H9 (cell line): Measurements from ENCODE around the gene SIGLEC14. TPM values are rescaled to one million over a fixed set of nuclear protein-coding genes. Genes with fewer than 3 reads are reported as not detected.

Experiments
- DNase-seq: peaks from one replicate; pipeline ENCODE4 v3.0.0-alpha.2; 2017
- H2AFZ ChIP-seq: one replicate; pipeline ENCODE4 v1.6.1; 2013; ENCODE audit warnings: mild to moderate bottlenecking, low read length, control low read depth, moderate library complexity
- H2AK5ac ChIP-seq: 2 replicates; pipeline ENCODE4 v1.6.1; 2013; ENCODE audit warnings: low read length, control low read depth, mixed read lengths; ENCODE audit not compliant: insufficient read length
- H2BK120ac ChIP-seq: one replicate; pipeline ENCODE4 v1.6.1; 2013; ENCODE audit warnings: low read depth, mild to moderate bottlenecking, low read length, control low read depth, inconsistent platforms; ENCODE audit not compliant: poor library complexity, severe bottlenecking
- H2BK12ac ChIP-seq: 2 replicates; pipeline ENCODE4 v1.6.1; 2013; ENCODE audit warnings: low read length, control low read depth, mixed read lengths, low read depth; ENCODE audit not compliant: insufficient read length
- H2BK15ac ChIP-seq: 2 replicates; pipeline ENCODE4 v1.6.1; 2013; ENCODE audit warnings: low read depth, low read length, control low read depth
- H2BK20ac ChIP-seq: one replicate; pipeline ENCODE4 v1.6.1; 2013; ENCODE audit warnings: low read depth, mild to moderate bottlenecking, low read length, control low read depth, inconsistent platforms; ENCODE audit not compliant: poor library complexity, severe bottlenecking
- H2BK5ac ChIP-seq: 2 replicates; pipeline ENCODE4 v1.6.1; 2013; ENCODE audit warnings: low read length, control low read depth, mixed read lengths; ENCODE audit not compliant: insufficient read length
- H3K14ac ChIP-seq: 2 replicates; pipeline ENCODE4 v1.6.1; 2013; ENCODE audit warnings: low read length, control low read depth; ENCODE audit not compliant: insufficient read depth
- H3K18ac ChIP-seq: 2 replicates; pipeline ENCODE4 v1.6.1; 2013; ENCODE audit warnings: low read depth, mild to moderate bottlenecking, mixed read lengths, low read length, control low read depth; ENCODE audit not compliant: insufficient read length
- H3K23ac ChIP-seq: 2 replicates; pipeline ENCODE4 v1.6.1; 2013; ENCODE audit warnings: low read length, control low read depth, mixed read lengths, low read depth; ENCODE audit not compliant: insufficient read length
- H3K23me2 ChIP-seq: 2 replicates; pipeline ENCODE4 v1.6.1; 2013; ENCODE audit warnings: low read depth, mild to moderate bottlenecking, mixed read lengths, low read length, control low read depth; ENCODE audit not compliant: insufficient read length, poor library complexity, severe bottlenecking
- H3K27ac ChIP-seq: 2 replicates; pipeline ENCODE4 v1.5.1; 2013; ENCODE audit warnings: low read length, control low read depth, mixed read lengths, low read depth; ENCODE audit not compliant: insufficient read length
- H3K27me3 ChIP-seq: 2 replicates; pipeline ENCODE4 v1.6.1; 2013; ENCODE audit warnings: low read length, control low read depth, inconsistent platforms; ENCODE audit not compliant: insufficient read depth
- H3K4ac ChIP-seq: 2 replicates; pipeline ENCODE4 v1.6.1; 2013; ENCODE audit warnings: low read depth, mild to moderate bottlenecking, control low read depth, inconsistent platforms, low read length, moderate library complexity
- H3K4me1 ChIP-seq: 2 replicates; pipeline ENCODE4 v1.6.1; 2013; ENCODE audit warnings: low read length, control low read depth, inconsistent platforms; ENCODE audit not compliant: insufficient read depth
- H3K4me2 ChIP-seq: 2 replicates; pipeline ENCODE4 v1.6.1; 2013; ENCODE audit warnings: low read length, control low read depth, mixed read lengths; ENCODE audit not compliant: insufficient read length, insufficient read depth
- H3K56ac ChIP-seq: 2 replicates; pipeline ENCODE4 v1.6.1; 2013; ENCODE audit warnings: low read depth, mild to moderate bottlenecking, mixed read lengths, low read length, control low read depth; ENCODE audit not compliant: insufficient read length
- H3K79me1 ChIP-seq: 2 replicates; pipeline ENCODE4 v1.6.1; 2013; ENCODE audit warnings: low read depth, mild to moderate bottlenecking, moderate library complexity, low read length, control low read depth, inconsistent platforms; ENCODE audit not compliant: insufficient read depth, poor library complexity, severe bottlenecking
- H3K79me2 ChIP-seq: 2 replicates; pipeline ENCODE4 v1.6.1; 2013; ENCODE audit warnings: low read length, control low read depth, inconsistent platforms; ENCODE audit not compliant: insufficient read depth
- H3K9ac ChIP-seq: 2 replicates; pipeline ENCODE4 v1.6.1; 2013; ENCODE audit warnings: low read length, control low read depth, mixed read lengths; ENCODE audit not compliant: insufficient read length; ENCODE audit errors: extremely low read depth
- H3K9me3 ChIP-seq: one replicate; pipeline ENCODE4 v1.6.1; 2013; ENCODE audit warnings: low read depth, low read length, inconsistent platforms; ENCODE audit not compliant: control insufficient read depth
- H3T11ph ChIP-seq: one replicate; pipeline ENCODE4 v1.6.1; 2013; ENCODE audit warnings: mild to moderate bottlenecking, low read length, control low read depth, inconsistent platforms
- H4K20me1 ChIP-seq: one replicate; pipeline ENCODE4 v1.6.1; 2013; ENCODE audit not compliant: control insufficient read depth, insufficient read length, insufficient read depth
- H4K5ac ChIP-seq: 2 replicates; pipeline ENCODE4 v1.6.1; 2013; ENCODE audit warnings: low read depth, mild to moderate bottlenecking, mixed read lengths, low read length, control low read depth; ENCODE audit not compliant: insufficient read length
- H4K8ac ChIP-seq: replicated peaks from 2 replicates; pipeline ENCODE4 v1.6.1; 2013; ENCODE audit warnings: low read length, control low read depth, mixed read lengths, low read depth; ENCODE audit not compliant: insufficient read length
- H4K91ac ChIP-seq: 2 replicates; pipeline ENCODE4 v1.6.1; 2013; ENCODE audit warnings: low read depth, mild to moderate bottlenecking, moderate library complexity, mixed read lengths, low read length, control low read depth; ENCODE audit not compliant: insufficient read length
- H3K27ac Mint-ChIP-seq, 3 experiments: 2 replicates in 2 of 3; 3 replicates in 1 of 3; pipeline ENCODE4 v1.8.0; 2020 to 2021; ENCODE audit warnings: mixed read lengths in 3 of 3, mild to moderate bottlenecking in 1 of 3, moderate library complexity in 1 of 3
- H3K27me3 Mint-ChIP-seq: 2 replicates; pipeline ENCODE4 v1.8.0; 2021; ENCODE audit warnings: low read depth, mild to moderate bottlenecking, moderate library complexity, mixed read lengths
- H3K36me3 Mint-ChIP-seq, 3 experiments: 2 replicates in 2 of 3; 3 replicates in 1 of 3; pipeline ENCODE4 v1.8.0; 2020 to 2021; ENCODE audit warnings: low read depth in 3 of 3, mixed read lengths in 3 of 3; ENCODE audit not compliant: insufficient read depth in 1 of 3
- H3K4me1 Mint-ChIP-seq, 2 experiments: 2 replicates each; pipeline ENCODE4 v1.8.0; 2020; ENCODE audit warnings: mixed read lengths in 2 of 2
- H3K4me3 Mint-ChIP-seq, 2 experiments: 2 replicates in 1 of 2; 3 replicates in 1 of 2; pipeline ENCODE4 v1.8.0; 2020 to 2021; ENCODE audit warnings: mild to moderate bottlenecking in 2 of 2, mixed read lengths in 2 of 2, moderate library complexity in 1 of 2
- H3K9me3 Mint-ChIP-seq, 2 experiments: 2 replicates in 1 of 2; 3 replicates in 1 of 2; pipeline ENCODE4 v1.8.0; 2020; ENCODE audit warnings: mild to moderate bottlenecking in 2 of 2, mixed read lengths in 2 of 2, moderate library complexity in 1 of 2
- WGBS: extraction: QIAGEN DNeasy Blood & Tissue Kit; methylation state at CpG from one replicate; pipeline ENCODE4 v1.1.7; 2013; ENCODE audit warnings: missing lambda C conversion rate, low lambda C conversion rate, mixed read lengths; ENCODE audit not compliant: insufficient read length; ENCODE audit errors: extremely low coverage; 5-methylcytosine and 5-hydroxymethylcytosine counted together
- total RNA-seq: library from RNA; stranded (reverse); gene quantifications from 2 replicates; pipeline ENCODE4 v1.2.1, GENCODE V29; 2021
- TF ChIP-seq, protein P1 (sequence below): fragments of 200-600 bp; sonication (generic); conservative IDR thresholded peaks from 3 replicates; pipeline ENCODE4 v1.8.0; 2021; ENCODE audit warnings: antibody characterized with exemption, mild to moderate bottlenecking

Gene SIGLEC14
- total RNA-seq, 1 experiment from 2014 or later = not detected

DNA sequence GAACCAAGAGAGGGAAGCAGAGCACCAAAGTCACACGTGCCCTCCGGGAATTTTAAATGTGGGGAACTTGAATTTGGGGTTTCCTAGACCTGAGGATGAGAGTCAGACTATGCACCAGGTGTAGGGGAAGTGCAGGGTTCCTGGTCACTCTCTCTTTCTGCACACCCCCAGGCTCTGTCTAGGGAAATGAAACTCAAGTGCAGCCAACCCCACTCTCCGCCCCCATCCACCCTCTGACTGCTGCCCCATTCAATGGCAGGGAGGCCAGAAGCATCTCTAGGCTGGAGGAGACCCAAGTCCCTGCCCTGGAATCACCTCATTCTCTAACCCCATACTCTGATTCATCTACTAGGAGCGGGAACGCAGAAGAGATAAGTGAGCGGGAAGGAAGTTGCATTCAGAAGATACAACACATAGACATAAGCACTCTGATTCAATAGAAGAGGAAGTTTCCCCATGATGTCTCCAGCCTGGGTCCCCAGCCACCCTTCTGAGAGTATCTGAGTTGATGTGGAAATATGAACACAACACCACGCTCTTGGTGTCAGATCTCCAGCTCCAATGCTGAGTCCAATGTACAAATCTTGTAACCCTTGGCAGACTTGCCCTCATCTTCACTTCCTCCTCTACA lies 4.7 kb upstream of the SIGLEC14 start:
- Histone ChIP-seq H3K79me2 (no peaks in the 10 kb centered on the region), H3K27me3 (no peaks in the 10 kb centered on the region), H2BK120ac (no peak overlapping the region), H3K9ac (no peak overlapping the region), H4K5ac (no peak overlapping the region), H3K56ac (no peak overlapping the region), H2BK15ac (no peak overlapping the region), H3K23ac (no peak overlapping the region), H3K79me1 (no peaks in the 10 kb centered on the region), H2BK5ac (no peak overlapping the region), H3K4ac (no peak overlapping the region), H2AFZ (no peak overlapping the region), H3T11ph (no peak overlapping the region), H2BK12ac (no peak overlapping the region), H3K18ac (no peak overlapping the region), H3K4me2 (no peak overlapping the region), H4K20me1 (no peaks in the 10 kb centered on the region), H3K9me3 (no peaks in the 10 kb centered on the region), H4K91ac (no peak overlapping the region), H2BK20ac (no peak overlapping the region), H2AK5ac (no peak overlapping the region), H3K14ac (no peak overlapping the region), H3K23me2 (no peaks in the 10 kb centered on the region), H3K27ac (no peak overlapping the region), H3K4me1 (no peaks in the 10 kb centered on the region), H4K8ac (no peak overlapping the region)
- TF ChIP-seq, protein P1, sequence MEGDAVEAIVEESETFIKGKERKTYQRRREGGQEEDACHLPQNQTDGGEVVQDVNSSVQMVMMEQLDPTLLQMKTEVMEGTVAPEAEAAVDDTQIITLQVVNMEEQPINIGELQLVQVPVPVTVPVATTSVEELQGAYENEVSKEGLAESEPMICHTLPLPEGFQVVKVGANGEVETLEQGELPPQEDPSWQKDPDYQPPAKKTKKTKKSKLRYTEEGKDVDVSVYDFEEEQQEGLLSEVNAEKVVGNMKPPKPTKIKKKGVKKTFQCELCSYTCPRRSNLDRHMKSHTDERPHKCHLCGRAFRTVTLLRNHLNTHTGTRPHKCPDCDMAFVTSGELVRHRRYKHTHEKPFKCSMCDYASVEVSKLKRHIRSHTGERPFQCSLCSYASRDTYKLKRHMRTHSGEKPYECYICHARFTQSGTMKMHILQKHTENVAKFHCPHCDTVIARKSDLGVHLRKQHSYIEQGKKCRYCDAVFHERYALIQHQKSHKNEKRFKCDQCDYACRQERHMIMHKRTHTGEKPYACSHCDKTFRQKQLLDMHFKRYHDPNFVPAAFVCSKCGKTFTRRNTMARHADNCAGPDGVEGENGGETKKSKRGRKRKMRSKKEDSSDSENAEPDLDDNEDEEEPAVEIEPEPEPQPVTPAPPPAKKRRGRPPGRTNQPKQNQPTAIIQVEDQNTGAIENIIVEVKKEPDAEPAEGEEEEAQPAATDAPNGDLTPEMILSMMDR = no peak
- H3K4me1 Mint-ChIP-seq = no peaks in the 10 kb centered on the region
- no peak for DNase-seq
- H3K4me3 Mint-ChIP-seq = no peak overlapping the region
- H3K9me3 Mint-ChIP-seq = peaks cover 54 to 85% of the 10 kb centered on the region in 2 experiments
- no peak overlapping the region for H3K27ac Mint-ChIP-seq
- H3K36me3 Mint-ChIP-seq = no peaks in the 10 kb centered on the region; a peak in 1 of 7 replicates
- H3K27me3 Mint-ChIP-seq = peaks cover 45% of the 10 kb centered on the region
- WGBS = no CpG with 5 or more reads among the region's 7 CpGs
